Measurements from ENCODE around the gene CLDN14.

CLDN14 gene

GRCh38 chr21:36433059-36433709 is 46.7 kb downstream of the CLDN14 start:
- no peak for DNase-seq (ENCODE audit: low read depth, low spot score)

GRCh38 chr21:36431252-36431651 is 48.7 kb downstream of the CLDN14 start:
- no peak for DNase-seq (ENCODE audit: low read depth, low spot score)

GRCh38 chr21:36430841-36431240 is 49.1 kb downstream of the CLDN14 start:
- DNase-seq (ENCODE audit: low read depth, low spot score): no peak

- DNase-seq (ENCODE audit: low read depth, low spot score): peak; percentile 69
These were observed 49.9 kb downstream of the CLDN14 start for GRCh38 chr21:36429947-36430546.

- no peak for DNase-seq (ENCODE audit: low read depth, low spot score)
These were observed 51.0 kb downstream of the CLDN14 start for GRCh38 chr21:36428761-36429432.

GRCh38 chr21:36427502-36427901 is 52.4 kb downstream of the CLDN14 start:
- DNase-seq (ENCODE audit: low read depth, low spot score): no peak

GRCh38 chr21:36425286-36425685 is 54.6 kb downstream of the CLDN14 start:
- no peak for DNase-seq (ENCODE audit: low read depth, low spot score)

GRCh38 chr21:36424592-36424991 is 55.3 kb downstream of the CLDN14 start:
- no peak for DNase-seq (ENCODE audit: low read depth, low spot score)

- DNase-seq (ENCODE audit: low read depth, low spot score): no peak
These were observed 56.0 kb downstream of the CLDN14 start for GRCh38 chr21:36423771-36424433.

- no peak for DNase-seq (ENCODE audit: low read depth, low spot score)
These were observed 57.4 kb downstream of the CLDN14 start for GRCh38 chr21:36422279-36423098.

- no peak for DNase-seq (ENCODE audit: low read depth, low spot score)
These were observed 59.2 kb downstream of the CLDN14 start for GRCh38 chr21:36420571-36421339.

- peak; percentile 76 for DNase-seq (ENCODE audit: low read depth, low spot score)
These were observed 59.9 kb downstream of the CLDN14 start for GRCh38 chr21:36419996-36420395.

- DNase-seq (ENCODE audit: low read depth, low spot score): no peak
These were observed 60.7 kb downstream of the CLDN14 start for GRCh38 chr21:36419241-36419640.

- no peak for DNase-seq (ENCODE audit: low read depth, low spot score)
These were observed 64.5 kb downstream of the CLDN14 start for GRCh38 chr21:36415375-36415774.

GRCh38 chr21:36412916-36413315 is 67.0 kb downstream of the CLDN14 start:
- no peak for DNase-seq (ENCODE audit: low read depth, low spot score)

GRCh38 chr21:36411301-36411700 is 68.6 kb downstream of the CLDN14 start:
- no peak for DNase-seq (ENCODE audit: low read depth, low spot score)
